ENCODE results near the gene RNU5B-1.

- TF ChIP-seq POLR2A (IDR thresholded peaks at IDR 0.05; ENCODE audit: low read depth, low read length) (no peak), TAF1 (IDR thresholded peaks at IDR 0.05; ENCODE audit: borderline replicate concordance, low read depth, low read length) (no peak)
Measured at GRCh38 chr15:65323071-65323511, 18.6 kb downstream of the RNU5B-1 start.
